GM23338 (cell line): ENCODE results near the gene OXNAD1. TPM values are rescaled to one million over a fixed set of nuclear protein-coding genes. Genes with fewer than 3 reads are reported as not detected.

Experiments
- ATAC-seq: fragments of 200-7000 bp; cut with Tn5 transposase; 3 replicates; pipeline ENCODE4 v1.9.1; 2020
- DNase-seq: peaks from one replicate; pipeline ENCODE4 v3.0.0-alpha.2; 2015; ENCODE audit warnings: low spot score
- H2AFZ ChIP-seq: fragments of 200-600 bp; sonication (generic); 2 replicates; pipeline ENCODE4 v1.8.0; 2016; ENCODE audit warnings: antibody characterized with exemption, mild to moderate bottlenecking, moderate library complexity
- H3F3A ChIP-seq: fragments of 200-600 bp; sonication (generic); replicated peaks from 2 replicates; pipeline ENCODE4 v1.8.0; 2017; ENCODE audit warnings: antibody characterized with exemption, mixed run types, low read depth
- H3K27ac ChIP-seq: fragments of 200-600 bp; sonication (generic); 2 replicates; pipeline ENCODE4 v1.6.1; 2016; ENCODE audit warnings: low read depth
- H3K27me3 ChIP-seq: fragments of 200-600 bp; sonication (generic); 2 replicates; pipeline ENCODE4 v1.8.0; 2016; ENCODE audit warnings: mild to moderate bottlenecking, mixed run types, moderate library complexity; ENCODE audit not compliant: insufficient read depth
- H3K36me3 ChIP-seq: fragments of 200-600 bp; sonication (generic); 2 replicates; pipeline ENCODE4 v1.8.0; 2016; ENCODE audit warnings: mild to moderate bottlenecking; ENCODE audit not compliant: insufficient read depth
- H3K4me1 ChIP-seq: fragments of 200-600 bp; sonication (generic); 2 replicates; pipeline ENCODE4 v1.8.0; 2016; ENCODE audit warnings: mild to moderate bottlenecking, moderate library complexity; ENCODE audit not compliant: insufficient read depth
- H3K4me2 ChIP-seq: fragments of 200-600 bp; sonication (generic); 2 replicates; pipeline ENCODE4 v1.7.1; 2017; ENCODE audit warnings: mixed run types
- H3K4me3 ChIP-seq: fragments of 200-600 bp; sonication (generic); 2 replicates; pipeline ENCODE4 v1.6.1; 2016; ENCODE audit warnings: mixed run types
- H3K79me2 ChIP-seq: fragments of 200-600 bp; sonication (generic); replicated peaks from 2 replicates; pipeline ENCODE4 v1.8.0; 2017; ENCODE audit warnings: mild to moderate bottlenecking; ENCODE audit not compliant: insufficient read depth
- H3K9me2 ChIP-seq: fragments of 200-600 bp; sonication (generic); 2 replicates; pipeline ENCODE4 v1.8.0; 2017; ENCODE audit not compliant: insufficient read depth
- H4K20me1 ChIP-seq: fragments of 200-600 bp; sonication (generic); replicated peaks from 2 replicates; pipeline ENCODE4 v1.8.0; 2017; ENCODE audit warnings: mild to moderate bottlenecking; ENCODE audit not compliant: insufficient read depth
- H3K27ac Mint-ChIP-seq: 2 replicates; pipeline ENCODE4 v1.8.0; 2020; ENCODE audit warnings: inconsistent platforms, mild to moderate bottlenecking, moderate library complexity, mixed read lengths
- H3K27me3 Mint-ChIP-seq: 3 replicates; pipeline ENCODE4 v1.8.0; 2022; ENCODE audit warnings: low read depth, mild to moderate bottlenecking, moderate library complexity, mixed read lengths, inconsistent platforms; ENCODE audit not compliant: insufficient read depth, poor library complexity
- H3K36me3 Mint-ChIP-seq: 3 replicates; pipeline ENCODE4 v1.8.0; 2021; ENCODE audit warnings: low read depth, mild to moderate bottlenecking, inconsistent platforms, moderate library complexity, mixed read lengths
- H3K4me1 Mint-ChIP-seq: 3 replicates; pipeline ENCODE4 v1.8.0; 2020; ENCODE audit warnings: mild to moderate bottlenecking, inconsistent platforms, mixed read lengths
- H3K4me3 Mint-ChIP-seq: 3 replicates; pipeline ENCODE4 v1.8.0; 2021; ENCODE audit warnings: moderate library complexity, mild to moderate bottlenecking, inconsistent platforms, mixed read lengths
- H3K9me3 Mint-ChIP-seq: 3 replicates; pipeline ENCODE4 v1.8.0; 2020; ENCODE audit warnings: moderate library complexity, mild to moderate bottlenecking, inconsistent platforms, mixed read lengths
- CREB1 ChIP-seq: fragments of 250-450 bp; sonication (Bioruptor Pico); IDR thresholded peaks from 2 replicates; pipeline ENCODE4 v1.5.0; 2020; ENCODE audit warnings: low read depth, mild to moderate bottlenecking, moderate library complexity
- EZH2 ChIP-seq: fragments of 200-600 bp; sonication (generic); IDR thresholded peaks from one replicate; pipeline ENCODE4 v1.8.0; 2017; ENCODE audit warnings: antibody characterized with exemption, mild to moderate bottlenecking, low read depth; ENCODE audit not compliant: unreplicated experiment
- EZH2phosphoT487 ChIP-seq: fragments of 200-600 bp; sonication (generic); IDR thresholded peaks from one replicate; pipeline ENCODE4 v1.8.1; 2018; ENCODE audit warnings: antibody characterized with exemption; ENCODE audit not compliant: unreplicated experiment
- JUNB ChIP-seq: IDR thresholded peaks from one replicate; pipeline ENCODE4 v1.6.1; 2016; ENCODE audit warnings: antibody characterized with exemption; ENCODE audit not compliant: unreplicated experiment
- NANOG ChIP-seq: IDR thresholded peaks from 2 replicates; pipeline ENCODE4 v1.6.1; 2016; ENCODE audit warnings: antibody characterized with exemption, borderline replicate concordance
- POLR2AphosphoS5 ChIP-seq: IDR thresholded peaks from 2 replicates; pipeline ENCODE4 v1.6.1; 2016; ENCODE audit warnings: antibody characterized with exemption, low read depth
- STAT1 ChIP-seq: IDR thresholded peaks from one replicate; pipeline ENCODE4 v1.6.1; 2016; ENCODE audit warnings: antibody characterized with exemption; ENCODE audit not compliant: unreplicated experiment
- ZNF114 ChIP-seq: fragments of 250-450 bp; sonication (Bioruptor Pico); IDR thresholded peaks from 2 replicates; pipeline ENCODE4 v1.5.0; 2020; ENCODE audit warnings: mild to moderate bottlenecking, moderate library complexity
- ZNF331 ChIP-seq: fragments of 250-450 bp; sonication (Bioruptor Pico); IDR thresholded peaks from 2 replicates; pipeline ENCODE4 v1.5.0; 2020; ENCODE audit warnings: low read depth, mild to moderate bottlenecking, moderate library complexity
- polyA plus RNA-seq: library from polyadenylated mRNA; unstranded; fragments of >200 nt; fragmentation: Nextera tagmentation; extraction: Ambion mirVana; gene quantifications from 2 replicates; pipeline ENCODE4 v1.2.1, GENCODE V29; 2016
- total RNA-seq: library from RNA; depleted of rRNA; stranded (reverse); fragments of >200 nt; shearing (Covaris generic); gene quantifications from 2 replicates; pipeline ENCODE4 v1.2.3, GENCODE V29; 2014
- TF ChIP-seq, protein P1 (sequence below): IDR thresholded peaks from one replicate; pipeline ENCODE4 v1.6.1; 2018; ENCODE audit warnings: antibody characterized with exemption; ENCODE audit not compliant: unreplicated experiment
- TF ChIP-seq, protein P2 (sequence below), 2 experiments: fragments of 200-600 bp in 1 of 2; sonication (generic) in 1 of 2; conservative IDR thresholded peaks; 2 replicates each; pipeline versions ENCODE4 v1.5.1 to v1.6.1; 2016 to 2017; ENCODE audit warnings: antibody characterized with exemption in 2 of 2, low read depth in 2 of 2, mild to moderate bottlenecking in 2 of 2, moderate library complexity in 1 of 2
- TF ChIP-seq, protein P3 (sequence below): IDR thresholded peaks from 2 replicates; pipeline ENCODE4 v1.6.1; 2016; ENCODE audit warnings: antibody characterized with exemption
- TF ChIP-seq, protein P4 (sequence below): fragments of 250-450 bp; sonication (Bioruptor Pico); IDR thresholded peaks from 2 replicates; pipeline ENCODE4 v1.5.0; 2020; ENCODE audit warnings: mild to moderate bottlenecking, moderate library complexity

The OXNAD1 gene
- total and polyA plus RNA-seq, 2 experiments from 2014 or later, result 22.9 to 34.2 TPM

DNA sequence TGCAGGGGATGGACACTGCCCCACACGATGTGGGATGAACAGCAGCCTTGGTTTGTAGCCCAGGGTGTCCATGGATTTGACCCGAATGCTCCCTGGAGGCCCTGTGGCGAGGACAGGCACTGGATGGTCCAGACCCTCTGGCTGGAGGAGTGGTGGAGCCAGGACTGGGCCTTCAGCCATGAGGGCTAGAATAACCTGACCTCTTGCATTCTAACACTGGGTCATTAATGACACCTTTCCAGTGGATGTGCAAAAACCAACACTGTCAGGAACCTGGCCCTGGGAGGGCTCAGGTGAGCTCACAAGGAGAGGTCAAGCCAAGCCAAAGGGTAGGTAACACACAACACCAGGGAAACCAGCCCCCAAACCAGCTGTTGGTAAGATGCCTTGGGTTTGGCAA, 51.4 kb downstream of the OXNAD1 start:
- Histone ChIP-seq H3K27me3 (no peaks in the 10 kb centered on the region), H3K4me3 (no peak overlapping the region), H3K4me1 (peaks cover 5% of the 10 kb centered on the region; the same call in 1 of the 2 replicates), H3K27ac (no peak overlapping the region), H4K20me1 (no peaks in the 10 kb centered on the region; the same call in 1 of the 2 replicates), H3K9me2 (no peaks in the 10 kb centered on the region), H3K79me2 (no peaks in the 10 kb centered on the region), H3K36me3 (no peaks in the 10 kb centered on the region), H3F3A (no peaks in the 10 kb centered on the region; the same call in 1 of the 2 replicates), H2AFZ (no peak overlapping the region), H3K4me2 (no peak overlapping the region)
- Mint-ChIP-seq H3K27ac (no peak overlapping the region), H3K4me1 (peaks cover 12% of the 10 kb centered on the region; the same call in 2 of the 3 replicates), H3K27me3 (peaks cover 2% of the 10 kb centered on the region), H3K9me3 (no peaks in the 10 kb centered on the region), H3K4me3 (no peak overlapping the region), H3K36me3 (peaks cover 9% of the 10 kb centered on the region)
- DNase-seq (no peak), ATAC-seq (no peak)
- TF ChIP-seq, protein P1, sequence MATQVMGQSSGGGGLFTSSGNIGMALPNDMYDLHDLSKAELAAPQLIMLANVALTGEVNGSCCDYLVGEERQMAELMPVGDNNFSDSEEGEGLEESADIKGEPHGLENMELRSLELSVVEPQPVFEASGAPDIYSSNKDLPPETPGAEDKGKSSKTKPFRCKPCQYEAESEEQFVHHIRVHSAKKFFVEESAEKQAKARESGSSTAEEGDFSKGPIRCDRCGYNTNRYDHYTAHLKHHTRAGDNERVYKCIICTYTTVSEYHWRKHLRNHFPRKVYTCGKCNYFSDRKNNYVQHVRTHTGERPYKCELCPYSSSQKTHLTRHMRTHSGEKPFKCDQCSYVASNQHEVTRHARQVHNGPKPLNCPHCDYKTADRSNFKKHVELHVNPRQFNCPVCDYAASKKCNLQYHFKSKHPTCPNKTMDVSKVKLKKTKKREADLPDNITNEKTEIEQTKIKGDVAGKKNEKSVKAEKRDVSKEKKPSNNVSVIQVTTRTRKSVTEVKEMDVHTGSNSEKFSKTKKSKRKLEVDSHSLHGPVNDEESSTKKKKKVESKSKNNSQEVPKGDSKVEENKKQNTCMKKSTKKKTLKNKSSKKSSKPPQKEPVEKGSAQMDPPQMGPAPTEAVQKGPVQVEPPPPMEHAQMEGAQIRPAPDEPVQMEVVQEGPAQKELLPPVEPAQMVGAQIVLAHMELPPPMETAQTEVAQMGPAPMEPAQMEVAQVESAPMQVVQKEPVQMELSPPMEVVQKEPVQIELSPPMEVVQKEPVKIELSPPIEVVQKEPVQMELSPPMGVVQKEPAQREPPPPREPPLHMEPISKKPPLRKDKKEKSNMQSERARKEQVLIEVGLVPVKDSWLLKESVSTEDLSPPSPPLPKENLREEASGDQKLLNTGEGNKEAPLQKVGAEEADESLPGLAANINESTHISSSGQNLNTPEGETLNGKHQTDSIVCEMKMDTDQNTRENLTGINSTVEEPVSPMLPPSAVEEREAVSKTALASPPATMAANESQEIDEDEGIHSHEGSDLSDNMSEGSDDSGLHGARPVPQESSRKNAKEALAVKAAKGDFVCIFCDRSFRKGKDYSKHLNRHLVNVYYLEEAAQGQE, result no peak
- TF ChIP-seq ZNF331 (no peak), ZNF114 (CRISPR knock-in tag) (no peak), STAT1 (no peak), NANOG (no peak), JUNB (no peak), EZH2phosphoT487 (no peak), EZH2 (no peak), POLR2AphosphoS5 (no peak), CREB1 (CRISPR knock-in tag) (no peak)
- TF ChIP-seq, protein P2, sequence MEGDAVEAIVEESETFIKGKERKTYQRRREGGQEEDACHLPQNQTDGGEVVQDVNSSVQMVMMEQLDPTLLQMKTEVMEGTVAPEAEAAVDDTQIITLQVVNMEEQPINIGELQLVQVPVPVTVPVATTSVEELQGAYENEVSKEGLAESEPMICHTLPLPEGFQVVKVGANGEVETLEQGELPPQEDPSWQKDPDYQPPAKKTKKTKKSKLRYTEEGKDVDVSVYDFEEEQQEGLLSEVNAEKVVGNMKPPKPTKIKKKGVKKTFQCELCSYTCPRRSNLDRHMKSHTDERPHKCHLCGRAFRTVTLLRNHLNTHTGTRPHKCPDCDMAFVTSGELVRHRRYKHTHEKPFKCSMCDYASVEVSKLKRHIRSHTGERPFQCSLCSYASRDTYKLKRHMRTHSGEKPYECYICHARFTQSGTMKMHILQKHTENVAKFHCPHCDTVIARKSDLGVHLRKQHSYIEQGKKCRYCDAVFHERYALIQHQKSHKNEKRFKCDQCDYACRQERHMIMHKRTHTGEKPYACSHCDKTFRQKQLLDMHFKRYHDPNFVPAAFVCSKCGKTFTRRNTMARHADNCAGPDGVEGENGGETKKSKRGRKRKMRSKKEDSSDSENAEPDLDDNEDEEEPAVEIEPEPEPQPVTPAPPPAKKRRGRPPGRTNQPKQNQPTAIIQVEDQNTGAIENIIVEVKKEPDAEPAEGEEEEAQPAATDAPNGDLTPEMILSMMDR (conservative IDR thresholded peaks at IDR 0.05; ENCODE audit: low read depth in 2 of 2), result no peak
- TF ChIP-seq, protein P3, sequence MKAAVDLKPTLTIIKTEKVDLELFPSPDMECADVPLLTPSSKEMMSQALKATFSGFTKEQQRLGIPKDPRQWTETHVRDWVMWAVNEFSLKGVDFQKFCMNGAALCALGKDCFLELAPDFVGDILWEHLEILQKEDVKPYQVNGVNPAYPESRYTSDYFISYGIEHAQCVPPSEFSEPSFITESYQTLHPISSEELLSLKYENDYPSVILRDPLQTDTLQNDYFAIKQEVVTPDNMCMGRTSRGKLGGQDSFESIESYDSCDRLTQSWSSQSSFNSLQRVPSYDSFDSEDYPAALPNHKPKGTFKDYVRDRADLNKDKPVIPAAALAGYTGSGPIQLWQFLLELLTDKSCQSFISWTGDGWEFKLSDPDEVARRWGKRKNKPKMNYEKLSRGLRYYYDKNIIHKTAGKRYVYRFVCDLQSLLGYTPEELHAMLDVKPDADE, result no peak
- TF ChIP-seq, protein P4, sequence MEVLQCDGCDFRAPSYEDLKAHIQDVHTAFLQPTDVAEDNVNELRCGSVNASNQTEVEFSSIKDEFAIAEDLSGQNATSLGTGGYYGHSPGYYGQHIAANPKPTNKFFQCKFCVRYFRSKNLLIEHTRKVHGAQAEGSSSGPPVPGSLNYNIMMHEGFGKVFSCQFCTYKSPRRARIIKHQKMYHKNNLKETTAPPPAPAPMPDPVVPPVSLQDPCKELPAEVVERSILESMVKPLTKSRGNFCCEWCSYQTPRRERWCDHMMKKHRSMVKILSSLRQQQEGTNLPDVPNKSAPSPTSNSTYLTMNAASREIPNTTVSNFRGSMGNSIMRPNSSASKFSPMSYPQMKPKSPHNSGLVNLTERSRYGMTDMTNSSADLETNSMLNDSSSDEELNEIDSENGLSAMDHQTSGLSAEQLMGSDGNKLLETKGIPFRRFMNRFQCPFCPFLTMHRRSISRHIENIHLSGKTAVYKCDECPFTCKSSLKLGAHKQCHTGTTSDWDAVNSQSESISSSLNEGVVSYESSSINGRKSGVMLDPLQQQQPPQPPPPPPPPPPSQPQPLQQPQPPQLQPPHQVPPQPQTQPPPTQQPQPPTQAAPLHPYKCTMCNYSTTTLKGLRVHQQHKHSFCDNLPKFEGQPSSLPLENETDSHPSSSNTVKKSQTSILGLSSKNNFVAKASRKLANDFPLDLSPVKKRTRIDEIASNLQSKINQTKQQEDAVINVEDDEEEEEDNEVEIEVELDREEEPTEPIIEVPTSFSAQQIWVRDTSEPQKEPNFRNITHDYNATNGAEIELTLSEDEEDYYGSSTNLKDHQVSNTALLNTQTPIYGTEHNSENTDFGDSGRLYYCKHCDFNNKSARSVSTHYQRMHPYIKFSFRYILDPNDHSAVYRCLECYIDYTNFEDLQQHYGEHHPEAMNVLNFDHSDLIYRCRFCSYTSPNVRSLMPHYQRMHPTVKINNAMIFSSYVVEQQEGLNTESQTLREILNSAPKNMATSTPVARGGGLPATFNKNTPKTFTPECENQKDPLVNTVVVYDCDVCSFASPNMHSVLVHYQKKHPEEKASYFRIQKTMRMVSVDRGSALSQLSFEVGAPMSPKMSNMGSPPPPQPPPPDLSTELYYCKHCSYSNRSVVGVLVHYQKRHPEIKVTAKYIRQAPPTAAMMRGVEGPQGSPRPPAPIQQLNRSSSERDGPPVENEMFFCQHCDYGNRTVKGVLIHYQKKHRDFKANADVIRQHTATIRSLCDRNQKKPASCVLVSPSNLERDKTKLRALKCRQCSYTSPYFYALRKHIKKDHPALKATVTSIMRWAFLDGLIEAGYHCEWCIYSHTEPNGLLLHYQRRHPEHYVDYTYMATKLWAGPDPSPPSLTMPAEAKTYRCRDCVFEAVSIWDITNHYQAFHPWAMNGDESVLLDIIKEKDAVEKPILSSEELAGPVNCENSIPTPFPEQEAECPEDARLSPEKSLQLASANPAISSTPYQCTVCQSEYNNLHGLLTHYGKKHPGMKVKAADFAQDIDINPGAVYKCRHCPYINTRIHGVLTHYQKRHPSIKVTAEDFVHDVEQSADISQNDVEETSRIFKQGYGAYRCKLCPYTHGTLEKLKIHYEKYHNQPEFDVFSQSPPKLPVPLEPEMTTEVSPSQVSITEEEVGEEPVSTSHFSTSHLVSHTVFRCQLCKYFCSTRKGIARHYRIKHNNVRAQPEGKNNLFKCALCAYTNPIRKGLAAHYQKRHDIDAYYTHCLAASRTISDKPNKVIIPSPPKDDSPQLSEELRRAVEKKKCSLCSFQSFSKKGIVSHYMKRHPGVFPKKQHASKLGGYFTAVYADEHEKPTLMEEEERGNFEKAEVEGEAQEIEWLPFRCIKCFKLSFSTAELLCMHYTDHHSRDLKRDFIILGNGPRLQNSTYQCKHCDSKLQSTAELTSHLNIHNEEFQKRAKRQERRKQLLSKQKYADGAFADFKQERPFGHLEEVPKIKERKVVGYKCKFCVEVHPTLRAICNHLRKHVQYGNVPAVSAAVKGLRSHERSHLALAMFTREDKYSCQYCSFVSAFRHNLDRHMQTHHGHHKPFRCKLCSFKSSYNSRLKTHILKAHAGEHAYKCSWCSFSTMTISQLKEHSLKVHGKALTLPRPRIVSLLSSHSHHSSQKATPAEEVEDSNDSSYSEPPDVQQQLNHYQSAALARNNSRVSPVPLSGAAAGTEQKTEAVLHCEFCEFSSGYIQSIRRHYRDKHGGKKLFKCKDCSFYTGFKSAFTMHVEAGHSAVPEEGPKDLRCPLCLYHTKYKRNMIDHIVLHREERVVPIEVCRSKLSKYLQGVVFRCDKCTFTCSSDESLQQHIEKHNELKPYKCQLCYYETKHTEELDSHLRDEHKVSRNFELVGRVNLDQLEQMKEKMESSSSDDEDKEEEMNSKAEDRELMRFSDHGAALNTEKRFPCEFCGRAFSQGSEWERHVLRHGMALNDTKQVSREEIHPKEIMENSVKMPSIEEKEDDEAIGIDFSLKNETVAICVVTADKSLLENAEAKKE (CRISPR knock-in tag), result no peak
